GM19025 (cell line): ENCODE results near the gene PLAAT3.
"Not testable (repeated sequence)": the region's sequence is repeated elsewhere in the genome, so short reads cannot be mapped to it uniquely, and the experiment has no call there.

Experiments used
- ATAC-seq: cut with Tn5 transposase; IDR thresholded peaks from one replicate; pipeline ENCODE4 v1.9.1; 2021; ENCODE audit warnings: mild to moderate bottlenecking, low read depth, moderate library complexity; ENCODE audit not compliant: unreplicated experiment

Gene PLAAT3

GRCh38 chr11:63614136-63614671, at the start of gene PLAAT3:
Gene PLAAT3, minus strand, starts transcription at chr11:63614433. Its CDS starts 419 bp downstream, at chr11:63614014.
- ATAC-seq, result no peak

GRCh38 chr11:63663809-63664208, 49.6 kb upstream of the PLAAT3 start:
- no peak for ATAC-seq

GRCh38 chr11:63660972-63661371, 46.7 kb upstream of the PLAAT3 start:
- no peak for ATAC-seq

- no peak for ATAC-seq
Observed at GRCh38 chr11:63652671-63653070, 38.4 kb upstream of the PLAAT3 start.

GRCh38 chr11:63643205-63643604, 29.0 kb upstream of the PLAAT3 start:
- no peak for ATAC-seq

- no peak for ATAC-seq
Observed at GRCh38 chr11:63641727-63642126, 27.5 kb upstream of the PLAAT3 start.

GRCh38 chr11:63639199-63639832, 25.1 kb upstream of the PLAAT3 start:
- ATAC-seq, result no peak

GRCh38 chr11:63638436-63638835, 24.2 kb upstream of the PLAAT3 start:
- not testable (repeated sequence) for ATAC-seq

GRCh38 chr11:63635762-63636465, 21.7 kb upstream of the PLAAT3 start:
- ATAC-seq, result no peak

GRCh38 chr11:63629426-63629825, 15.2 kb upstream of the PLAAT3 start:
- ATAC-seq, result no peak

- ATAC-seq, result no peak
Observed at GRCh38 chr11:63623513-63624140, 9.4 kb upstream of the PLAAT3 start.

- no peak for ATAC-seq
Observed at GRCh38 chr11:63622323-63622722, 8.1 kb upstream of the PLAAT3 start.

GRCh38 chr11:63621071-63621470, 6.8 kb upstream of the PLAAT3 start:
- ATAC-seq, result no peak

GRCh38 chr11:63619967-63620366, 5.7 kb upstream of the PLAAT3 start:
- no peak for ATAC-seq

GRCh38 chr11:63617686-63618085, 3.5 kb upstream of the PLAAT3 start:
- ATAC-seq, result not testable (repeated sequence)

GRCh38 chr11:63616953-63617352, 2.7 kb upstream of the PLAAT3 start:
- no peak for ATAC-seq

- ATAC-seq, result no peak
Observed at GRCh38 chr11:63613517-63614135, 607 bp downstream of the PLAAT3 start.

- ATAC-seq, result no peak
Observed at GRCh38 chr11:63612181-63612580, 2.1 kb downstream of the PLAAT3 start.

- no peak for ATAC-seq
Observed at GRCh38 chr11:63611395-63611747, 2.9 kb downstream of the PLAAT3 start.

- no peak for ATAC-seq
Observed at GRCh38 chr11:63610604-63611394, 3.4 kb downstream of the PLAAT3 start.
